HFF-Myc (cell line): ENCODE results near the gene HOXD3.

Experiments
- DNase-seq: peaks from one replicate; pipeline ENCODE4 v3.0.0-alpha.2; 2011; ENCODE audit warnings: low read depth; ENCODE audit errors: extremely low read depth
- H3K4me3 ChIP-seq: replicated peaks from 2 replicates; pipeline ENCODE4 v1.5.1; 2011; ENCODE audit warnings: low read depth, mild to moderate bottlenecking, control low read depth, low read length
- TF ChIP-seq, protein P1 (sequence below): IDR thresholded peaks from 2 replicates; pipeline ENCODE4 v1.5.1; 2012; ENCODE audit warnings: mild to moderate bottlenecking, low read depth, low read length, control low read depth; ENCODE audit errors: missing control alignments

HOXD3 gene

DNA sequence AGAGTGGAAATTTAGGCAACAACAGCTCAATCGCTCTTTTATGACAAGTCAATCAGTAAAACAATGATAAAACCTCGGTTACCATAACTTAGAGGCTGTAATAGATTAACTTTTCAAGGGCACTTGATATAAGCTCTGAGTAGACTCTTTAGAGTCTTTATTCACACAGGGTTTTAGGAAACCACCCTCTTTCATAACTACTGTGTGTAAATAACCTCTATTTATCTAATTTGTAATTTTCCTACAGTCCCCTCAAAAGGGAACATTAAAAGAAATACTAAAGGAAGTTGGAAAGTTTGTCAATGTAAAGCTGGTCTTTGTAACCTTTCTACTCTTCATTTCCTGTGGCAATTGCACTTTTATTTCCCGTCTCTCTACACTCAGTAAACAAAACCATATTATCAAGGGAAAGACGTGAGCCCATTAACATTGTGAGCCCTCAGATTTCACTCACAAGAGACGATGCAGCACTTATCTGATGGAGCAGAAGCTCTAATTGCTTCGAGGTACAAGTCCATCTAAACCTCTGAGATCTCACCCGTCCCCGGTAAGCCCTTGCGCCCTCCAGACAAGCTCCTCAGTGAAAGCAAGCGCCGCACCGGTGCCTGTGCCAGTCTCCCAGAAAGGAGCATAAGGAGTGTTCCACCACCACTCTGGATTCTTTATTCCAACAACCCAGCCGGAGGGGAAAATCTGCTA is 30.2 kb downstream of the HOXD3 start:
- peak overlapping the region; percentile 36; the same call in 1 of the 2 replicates for H3K4me3 ChIP-seq
- DNase-seq = no peak
- TF ChIP-seq, protein P1, sequence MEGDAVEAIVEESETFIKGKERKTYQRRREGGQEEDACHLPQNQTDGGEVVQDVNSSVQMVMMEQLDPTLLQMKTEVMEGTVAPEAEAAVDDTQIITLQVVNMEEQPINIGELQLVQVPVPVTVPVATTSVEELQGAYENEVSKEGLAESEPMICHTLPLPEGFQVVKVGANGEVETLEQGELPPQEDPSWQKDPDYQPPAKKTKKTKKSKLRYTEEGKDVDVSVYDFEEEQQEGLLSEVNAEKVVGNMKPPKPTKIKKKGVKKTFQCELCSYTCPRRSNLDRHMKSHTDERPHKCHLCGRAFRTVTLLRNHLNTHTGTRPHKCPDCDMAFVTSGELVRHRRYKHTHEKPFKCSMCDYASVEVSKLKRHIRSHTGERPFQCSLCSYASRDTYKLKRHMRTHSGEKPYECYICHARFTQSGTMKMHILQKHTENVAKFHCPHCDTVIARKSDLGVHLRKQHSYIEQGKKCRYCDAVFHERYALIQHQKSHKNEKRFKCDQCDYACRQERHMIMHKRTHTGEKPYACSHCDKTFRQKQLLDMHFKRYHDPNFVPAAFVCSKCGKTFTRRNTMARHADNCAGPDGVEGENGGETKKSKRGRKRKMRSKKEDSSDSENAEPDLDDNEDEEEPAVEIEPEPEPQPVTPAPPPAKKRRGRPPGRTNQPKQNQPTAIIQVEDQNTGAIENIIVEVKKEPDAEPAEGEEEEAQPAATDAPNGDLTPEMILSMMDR = no peak

GRCh38 chr2:176187899-176188773 is 31.0 kb downstream of the HOXD3 start, which contains the start of gene HOXD1:
Gene HOXD1, plus strand, starts transcription at chr2:176188668. Its CDS starts 134 bp downstream, at chr2:176188802.
- no peak for DNase-seq
- H3K4me3 ChIP-seq = peak within 1 kb of the TSS; percentile 36
- TF ChIP-seq, protein P1 = no peak

DNA sequence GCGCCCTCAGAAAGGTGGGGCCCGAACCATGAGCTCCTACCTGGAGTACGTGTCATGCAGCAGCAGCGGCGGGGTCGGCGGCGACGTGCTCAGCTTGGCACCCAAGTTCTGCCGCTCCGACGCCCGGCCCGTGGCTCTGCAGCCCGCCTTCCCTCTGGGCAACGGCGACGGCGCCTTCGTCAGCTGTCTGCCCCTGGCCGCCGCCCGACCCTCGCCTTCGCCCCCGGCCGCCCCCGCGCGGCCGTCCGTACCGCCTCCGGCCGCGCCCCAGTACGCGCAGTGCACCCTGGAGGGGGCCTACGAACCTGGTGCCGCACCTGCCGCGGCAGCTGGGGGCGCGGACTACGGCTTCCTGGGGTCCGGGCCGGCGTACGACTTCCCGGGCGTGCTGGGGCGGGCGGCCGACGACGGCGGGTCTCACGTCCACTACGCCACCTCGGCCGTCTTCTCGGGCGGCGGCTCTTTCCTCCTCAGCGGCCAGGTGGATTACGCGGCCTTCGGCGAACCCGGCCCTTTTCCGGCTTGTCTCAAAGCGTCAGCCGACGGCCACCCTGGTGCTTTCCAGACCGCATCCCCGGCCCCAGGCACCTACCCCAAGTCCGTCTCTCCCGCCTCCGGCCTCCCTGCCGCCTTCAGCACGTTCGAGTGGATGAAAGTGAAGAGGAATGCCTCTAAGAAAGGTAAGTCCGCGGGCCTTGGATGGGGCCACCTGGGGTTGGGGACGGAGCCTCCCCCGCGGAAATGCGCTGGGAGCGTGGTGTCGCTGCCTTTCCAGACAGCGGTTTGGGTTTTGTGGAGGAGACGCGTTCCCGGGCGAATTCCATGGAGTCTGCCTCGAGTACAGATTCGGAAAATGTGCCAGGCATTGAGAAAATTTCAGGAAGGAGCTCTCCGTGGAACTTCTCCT is 31.9 kb downstream of the HOXD3 start:
- no peak for DNase-seq
- H3K4me3 ChIP-seq = peak overlapping the region; percentile 36
- TF ChIP-seq, protein P1 = no peak

DNA sequence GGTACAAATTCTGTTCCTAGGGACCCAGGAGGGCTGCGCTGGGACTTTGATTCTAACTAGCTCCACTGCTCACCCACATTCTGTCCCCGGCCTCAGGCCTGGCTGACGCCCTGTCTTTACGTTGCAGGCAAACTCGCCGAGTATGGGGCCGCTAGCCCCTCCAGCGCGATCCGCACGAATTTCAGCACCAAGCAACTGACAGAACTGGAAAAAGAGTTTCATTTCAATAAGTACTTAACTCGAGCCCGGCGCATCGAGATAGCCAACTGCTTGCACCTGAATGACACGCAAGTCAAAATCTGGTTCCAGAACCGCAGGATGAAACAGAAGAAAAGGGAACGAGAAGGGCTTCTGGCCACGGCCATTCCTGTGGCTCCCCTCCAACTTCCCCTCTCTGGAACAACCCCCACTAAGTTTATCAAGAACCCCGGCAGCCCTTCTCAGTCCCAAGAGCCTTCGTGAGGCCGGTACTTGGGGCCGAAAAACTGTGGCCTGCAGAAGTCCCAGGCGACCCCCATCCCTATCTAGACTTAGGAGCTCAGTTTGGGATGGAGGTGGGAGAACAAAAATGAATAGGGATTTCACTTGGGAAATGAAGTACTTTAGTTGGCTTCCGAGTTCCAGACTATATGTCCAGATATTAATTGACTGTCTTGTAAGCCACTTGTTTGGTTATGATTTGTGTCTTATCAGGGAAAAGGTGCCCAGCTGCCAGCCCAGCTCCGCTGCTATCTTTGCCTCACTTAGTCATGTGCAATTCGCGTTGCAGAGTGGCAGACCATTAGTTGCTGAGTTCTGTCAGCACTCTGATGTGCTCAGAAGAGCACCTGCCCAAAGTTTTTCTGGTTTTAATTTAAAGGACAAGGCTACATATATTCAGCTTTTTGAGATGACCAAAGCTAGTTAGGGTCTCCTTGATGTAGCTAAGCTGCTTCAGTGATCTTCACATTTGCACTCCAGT is 32.9 kb downstream of the HOXD3 start:
- H3K4me3 ChIP-seq = no peak overlapping the region
- TF ChIP-seq, protein P1 = no peak
- DNase-seq = no peak

DNA sequence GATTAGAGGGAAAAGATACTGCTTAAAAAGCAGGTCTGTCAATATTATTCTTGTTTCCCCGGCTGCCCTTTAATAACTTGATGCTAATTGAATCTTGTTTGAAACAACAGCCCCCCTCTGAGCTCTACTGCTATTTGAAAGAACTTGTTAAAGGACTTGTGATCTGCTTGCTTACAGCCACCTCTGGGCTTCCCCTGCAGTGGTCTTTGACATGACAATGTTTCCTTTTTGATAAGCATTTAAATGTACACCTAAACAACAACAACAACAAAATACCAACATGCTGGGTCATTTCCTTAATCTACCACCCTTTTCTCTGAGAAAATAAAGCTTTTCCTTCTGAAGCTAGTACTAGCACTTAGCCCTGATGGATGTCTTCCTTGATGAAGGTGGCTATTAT is 35.2 kb downstream of the HOXD3 start:
- TF ChIP-seq, protein P1 = no peak

DNA sequence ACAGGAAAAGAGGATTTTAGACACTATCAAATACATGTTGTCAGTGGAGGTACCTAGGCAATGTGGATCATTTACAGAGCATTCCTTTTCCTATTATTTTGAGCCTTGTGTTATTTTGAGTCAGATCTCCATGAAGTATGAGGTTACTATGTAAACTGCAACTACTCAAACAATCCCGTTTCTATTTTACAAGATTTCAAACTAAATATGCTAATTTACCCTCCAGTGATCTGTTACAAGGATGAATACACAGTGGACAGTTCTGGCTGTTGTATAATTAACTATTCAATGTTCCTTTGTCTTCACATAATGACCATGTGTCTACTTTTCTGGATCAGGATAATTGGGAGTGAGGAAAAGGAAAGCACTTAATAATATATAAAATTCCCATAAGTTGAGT is 35.9 kb downstream of the HOXD3 start:
- DNase-seq = no peak
- H3K4me3 ChIP-seq = no peak overlapping the region
- TF ChIP-seq, protein P1 = no peak

More for the DNA sequence above, 35.2 kb downstream of the HOXD3 start:
- H3K4me3 ChIP-seq = no peak overlapping the region
- DNase-seq = no peak
